Stimulated activated naive B cell treated with anti-CD40 and anti-IgM and Interleukin-4, amounts not matched to agents 10 μg/mL and 1 μg/mL and 100 μg/mL, for 72 hours (primary cell): ENCODE results near the gene CASP8.
A peak's percentile ranks its signal among the peaks of the same experiment; 100 is the strongest.

Source experiments
- ATAC-seq, 2 donors: fragments of 150-1000 bp; cut with Tn5 transposase; replicated peaks; 2 replicates each; pipeline ENCODE4 v1.10.0; 2021; ENCODE audit warnings: moderate library complexity in 1 of 2
- DNase-seq: peaks from one replicate; pipeline ENCODE4 v3.0.0; 2021
- H3K27ac Mint-ChIP-seq: one replicate; pipeline ENCODE4 v1.8.0; 2022; ENCODE audit warnings: mild to moderate bottlenecking, mixed read lengths
- H3K27me3 Mint-ChIP-seq, 2 donors: one replicate each; pipeline ENCODE4 v1.8.0; 2022; ENCODE audit warnings: mixed read lengths in 2 of 2
- H3K36me3 Mint-ChIP-seq, 2 donors: one replicate each; pipeline ENCODE4 v1.8.0; 2022; ENCODE audit warnings: mixed read lengths in 2 of 2, mild to moderate bottlenecking in 1 of 2
- H3K4me1 Mint-ChIP-seq, 2 donors: one replicate each; pipeline ENCODE4 v1.8.0; 2022; ENCODE audit warnings: mixed read lengths in 2 of 2, mild to moderate bottlenecking in 1 of 2
- H3K4me3 Mint-ChIP-seq, 2 donors: one replicate each; pipeline ENCODE4 v1.8.0; 2022; ENCODE audit warnings: mild to moderate bottlenecking in 2 of 2, mixed read lengths in 2 of 2, moderate library complexity in 1 of 2
- H3K9me3 Mint-ChIP-seq, 2 donors: one replicate each; pipeline ENCODE4 v1.8.0; 2022; ENCODE audit warnings: mixed read lengths in 2 of 2, mild to moderate bottlenecking in 1 of 2

The CASP8 gene

DNA sequence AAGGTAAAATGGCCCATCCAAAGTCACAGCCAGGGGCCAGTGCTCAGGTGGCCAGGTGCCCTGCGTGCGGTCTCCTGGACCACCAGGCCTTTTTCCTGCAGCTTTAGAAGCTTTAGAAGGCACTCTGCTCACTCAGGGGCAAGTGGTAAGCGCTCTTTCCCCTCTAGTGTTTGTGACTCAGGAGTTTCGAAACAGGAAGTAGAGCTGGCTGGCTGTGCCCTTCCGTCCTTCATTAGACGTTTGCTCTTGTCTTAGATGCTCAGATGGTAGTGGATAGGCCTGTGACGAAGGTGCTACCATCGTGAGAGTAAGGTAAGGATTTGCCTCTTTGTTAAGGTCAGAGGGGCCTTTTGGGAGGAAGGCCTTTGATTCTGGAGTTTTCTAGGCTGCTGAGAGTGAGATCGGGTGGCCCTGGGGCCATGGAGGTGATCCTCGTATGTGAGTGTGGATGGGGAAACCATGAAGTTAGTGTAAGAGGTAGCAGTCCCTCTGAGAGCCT is at the start of gene CASP8:
Gene CASP8 (plus strand): TSS at position 235 of the 499 bp plus-strand sequence. CDS start 5,951 bp downstream, outside the sequence.
- Mint-ChIP-seq H3K4me1 (peaks cover 46 to 76% of the 10 kb centered on the region in 2 donors), H3K36me3 (peaks cover 5 to 18% of the 10 kb centered on the region in 2 donors), H3K4me3 (peak within 1 kb of the TSS; percentile 93 to 100), H3K9me3 (no peaks in the 10 kb centered on the region), H3K27ac (peak within 1 kb of the TSS; percentile 100), H3K27me3 (no peaks in the 10 kb centered on the region)
- DNase-seq, result peak; percentile 67
- peak; percentile 61 to 66 for ATAC-seq

DNA sequence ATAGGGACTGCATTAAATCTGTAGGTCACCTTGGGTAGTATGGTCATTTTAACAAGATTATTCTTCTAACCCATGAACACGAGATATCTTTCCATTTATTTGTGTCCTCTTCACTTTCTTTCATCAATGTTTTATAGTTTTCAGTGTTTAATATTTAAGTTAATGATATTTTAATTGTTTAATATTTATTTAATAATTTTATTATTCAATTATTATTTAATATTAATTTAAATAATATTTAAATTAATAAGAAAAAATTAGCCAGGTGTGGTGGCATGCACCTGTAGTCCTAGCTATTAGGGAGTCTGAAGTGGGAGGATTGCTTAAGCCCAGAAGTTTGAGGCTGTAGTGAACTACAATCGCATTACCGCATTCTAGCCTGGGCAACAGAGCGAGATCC is 44.4 kb upstream of the CASP8 start:
- peaks cover 10 to 20% of the 10 kb centered on the region in 2 donors for H3K4me1 Mint-ChIP-seq
- H3K27me3 Mint-ChIP-seq, result no peaks in the 10 kb centered on the region
- no peak for DNase-seq
- no peaks in the 10 kb centered on the region for H3K9me3 Mint-ChIP-seq
- H3K36me3 Mint-ChIP-seq, result peaks cover 9 to 14% of the 10 kb centered on the region in 2 donors
- H3K4me3 Mint-ChIP-seq, result no peak overlapping the region
- ATAC-seq, result no peak
- no peak overlapping the region for H3K27ac Mint-ChIP-seq

DNA sequence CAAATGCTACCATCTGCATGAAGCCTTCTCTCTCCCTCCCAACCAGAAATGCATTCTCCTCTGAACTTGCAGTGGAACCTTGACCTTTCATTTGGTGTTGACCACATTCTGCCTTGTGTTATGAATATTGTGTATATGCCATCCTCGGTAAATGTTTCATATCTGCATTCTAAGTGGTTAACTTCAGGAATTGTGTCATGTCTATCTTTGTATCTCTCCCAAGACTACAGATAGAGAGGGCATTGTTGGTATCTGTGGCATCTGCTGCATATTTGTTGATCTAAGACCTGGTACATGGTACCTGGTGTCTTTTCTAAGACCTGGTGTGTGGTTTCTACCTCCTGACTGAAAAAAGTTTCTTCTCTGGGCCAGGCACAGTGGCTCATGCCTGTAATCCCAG is 43.4 kb upstream of the CASP8 start:
- no peak overlapping the region for H3K4me3 Mint-ChIP-seq
- DNase-seq (no peak), ATAC-seq (peak; percentile 38 to 59)
- H3K36me3 Mint-ChIP-seq, result peaks cover 9 to 11% of the 10 kb centered on the region in 2 donors
- H3K9me3 Mint-ChIP-seq, result no peaks in the 10 kb centered on the region
- no peaks in the 10 kb centered on the region for H3K27me3 Mint-ChIP-seq
- H3K4me1 Mint-ChIP-seq, result peaks cover 11 to 14% of the 10 kb centered on the region in 2 donors
- no peak overlapping the region for H3K27ac Mint-ChIP-seq

DNA sequence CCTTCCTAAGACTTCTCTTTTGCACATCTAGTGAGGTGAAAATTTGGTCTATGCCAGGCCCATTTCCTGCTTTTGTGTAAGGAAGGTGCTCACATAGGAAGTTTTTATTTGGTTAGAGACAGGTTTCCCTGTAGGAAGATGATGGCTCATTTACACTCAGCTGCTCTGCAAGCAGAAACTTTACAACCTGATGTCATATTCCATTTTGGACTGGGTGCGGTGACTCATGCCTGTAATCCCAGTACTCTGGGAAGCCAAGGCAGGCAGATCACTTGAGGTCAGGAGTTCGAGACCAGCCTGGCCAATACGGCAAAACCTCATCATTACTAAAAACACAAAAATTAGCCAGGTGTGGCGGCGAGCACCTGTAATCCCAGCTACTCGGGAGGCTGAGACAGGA is 41.6 kb upstream of the CASP8 start:
- Mint-ChIP-seq H3K27ac (no peak overlapping the region), H3K36me3 (peaks cover 9 to 11% of the 10 kb centered on the region in 2 donors), H3K27me3 (no peaks in the 10 kb centered on the region), H3K4me3 (no peak overlapping the region), H3K9me3 (no peaks in the 10 kb centered on the region), H3K4me1 (peaks cover 13 to 22% of the 10 kb centered on the region in 2 donors)
- DNase-seq (no peak), ATAC-seq (no peak)

DNA sequence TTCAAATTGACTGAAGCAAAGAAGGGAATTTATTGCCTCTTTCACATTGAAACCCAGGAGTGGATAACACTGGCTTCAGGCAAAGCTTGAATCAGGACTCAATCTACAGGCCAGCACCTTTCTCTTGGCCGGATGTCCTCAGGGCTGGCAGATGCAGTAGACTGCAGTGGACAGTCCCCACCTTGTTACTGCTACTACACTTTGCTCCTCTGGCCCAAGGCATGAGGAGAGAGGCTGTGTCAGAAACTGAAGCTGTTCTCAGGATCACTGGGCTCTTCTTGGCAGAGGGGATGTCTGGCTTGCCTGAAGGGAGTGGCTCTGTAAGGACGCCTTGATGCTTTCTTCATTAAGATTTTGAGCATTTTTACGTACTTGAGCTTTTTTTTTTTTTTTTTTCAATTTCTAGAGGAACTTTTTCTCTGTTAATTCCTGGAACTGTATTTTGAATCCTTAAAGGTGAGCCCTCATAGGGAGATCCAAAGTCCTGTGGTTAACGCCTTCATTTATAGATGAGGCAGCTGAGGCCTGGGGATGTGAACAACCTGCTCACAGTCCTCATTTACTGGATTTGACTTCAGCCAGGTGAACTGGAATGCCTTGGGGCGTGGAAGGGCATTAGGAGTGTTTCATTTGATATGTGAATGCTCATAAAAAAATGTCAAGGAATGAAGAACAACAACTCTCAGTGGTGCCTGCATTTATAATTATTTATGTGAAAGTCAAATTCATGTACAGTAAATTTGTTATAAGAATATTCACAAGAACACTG is 40.8 kb upstream of the CASP8 start:
- H3K9me3 Mint-ChIP-seq, result no peaks in the 10 kb centered on the region
- H3K4me3 Mint-ChIP-seq, result no peak overlapping the region
- no peaks in the 10 kb centered on the region for H3K27me3 Mint-ChIP-seq
- no peak overlapping the region for H3K27ac Mint-ChIP-seq
- no peak for ATAC-seq
- peaks cover 13 to 22% of the 10 kb centered on the region in 2 donors for H3K4me1 Mint-ChIP-seq
- H3K36me3 Mint-ChIP-seq, result peaks cover 9 to 11% of the 10 kb centered on the region in 2 donors
- no peak for DNase-seq

DNA sequence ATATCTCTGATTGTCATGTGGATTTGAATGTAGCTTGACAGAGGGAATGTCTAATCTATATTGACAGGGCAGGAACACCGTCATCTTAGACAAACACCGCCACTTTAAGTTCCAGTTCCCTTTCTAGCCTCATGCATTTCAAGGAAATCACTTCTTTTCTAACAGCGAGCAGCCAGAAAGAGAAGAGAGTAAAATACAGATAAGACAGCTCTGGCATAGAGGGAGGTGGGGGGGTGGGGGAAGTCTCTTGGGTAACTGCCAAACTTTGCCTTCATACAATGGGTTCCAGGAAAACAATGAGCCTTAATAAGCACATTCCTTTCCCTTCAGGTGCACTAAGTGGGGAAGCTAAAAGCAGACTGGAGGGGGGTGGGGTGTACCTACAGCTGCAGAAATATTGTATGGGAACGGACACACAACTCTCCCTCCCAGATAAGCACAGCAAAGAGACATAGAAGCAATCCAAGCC is 40.2 kb upstream of the CASP8 start:
- DNase-seq, result no peak
- peaks cover 13 to 22% of the 10 kb centered on the region in 2 donors for H3K4me1 Mint-ChIP-seq
- no peak overlapping the region for H3K27ac Mint-ChIP-seq
- no peaks in the 10 kb centered on the region for H3K27me3 Mint-ChIP-seq
- no peaks in the 10 kb centered on the region for H3K9me3 Mint-ChIP-seq
- peaks cover 9 to 10% of the 10 kb centered on the region in 2 donors for H3K36me3 Mint-ChIP-seq
- no peak overlapping the region for H3K4me3 Mint-ChIP-seq
- peak; percentile 48 to 60 for ATAC-seq

DNA sequence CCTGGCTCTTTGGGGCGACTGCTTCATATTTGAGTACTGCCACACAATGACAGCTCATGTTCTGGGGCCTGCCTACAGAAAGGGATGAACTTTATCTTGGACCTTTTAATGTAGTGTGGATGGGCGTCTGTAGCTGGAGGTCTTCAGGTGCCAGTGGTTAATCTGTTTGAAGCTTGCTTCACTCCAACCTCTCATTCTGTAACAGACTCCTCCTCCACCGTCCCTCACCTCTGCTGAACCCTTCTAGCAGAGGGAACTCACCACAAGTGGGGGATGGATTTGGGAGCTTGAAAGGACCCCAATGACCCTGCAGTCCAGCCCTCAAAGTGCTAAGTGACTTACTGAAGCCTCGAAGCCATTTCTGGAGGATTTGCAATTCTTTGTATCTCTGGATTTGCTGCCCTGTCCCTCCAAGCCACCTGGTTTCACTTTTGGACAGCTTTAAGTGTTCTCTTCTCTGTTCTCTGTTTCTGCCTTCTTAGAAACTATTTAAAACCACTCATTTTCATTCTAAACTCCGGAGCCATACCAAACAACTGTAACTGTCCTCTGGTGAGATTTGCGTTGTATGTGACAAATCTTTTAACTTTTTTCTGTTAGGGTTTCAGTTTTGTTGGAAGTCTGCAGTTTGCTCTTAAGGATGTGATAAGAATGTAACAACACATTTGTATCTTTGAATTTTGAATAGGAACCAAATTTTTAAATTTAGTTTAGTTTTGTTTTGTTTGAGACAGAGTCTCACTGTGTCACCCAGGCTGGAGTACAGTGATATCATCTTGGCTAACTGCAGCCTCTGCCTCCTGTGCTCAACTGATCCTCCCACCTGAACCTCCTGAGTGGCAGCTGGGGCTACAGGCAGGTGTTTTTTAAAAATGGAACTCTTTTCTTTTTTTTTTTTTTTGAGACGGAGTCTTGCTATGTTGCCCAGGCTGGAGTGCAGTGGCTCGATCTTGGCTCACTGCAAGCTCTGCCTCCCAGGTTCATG is 37.0 kb upstream of the CASP8 start:
- Mint-ChIP-seq H3K4me1 (peaks cover 11 to 24% of the 10 kb centered on the region in 2 donors), H3K27me3 (no peaks in the 10 kb centered on the region), H3K27ac (peak overlapping the region; percentile 9), H3K4me3 (no peak overlapping the region), H3K36me3 (peaks cover 4 to 5% of the 10 kb centered on the region in 2 donors), H3K9me3 (no peaks in the 10 kb centered on the region)
- ATAC-seq (no peak), DNase-seq (no peak)

DNA sequence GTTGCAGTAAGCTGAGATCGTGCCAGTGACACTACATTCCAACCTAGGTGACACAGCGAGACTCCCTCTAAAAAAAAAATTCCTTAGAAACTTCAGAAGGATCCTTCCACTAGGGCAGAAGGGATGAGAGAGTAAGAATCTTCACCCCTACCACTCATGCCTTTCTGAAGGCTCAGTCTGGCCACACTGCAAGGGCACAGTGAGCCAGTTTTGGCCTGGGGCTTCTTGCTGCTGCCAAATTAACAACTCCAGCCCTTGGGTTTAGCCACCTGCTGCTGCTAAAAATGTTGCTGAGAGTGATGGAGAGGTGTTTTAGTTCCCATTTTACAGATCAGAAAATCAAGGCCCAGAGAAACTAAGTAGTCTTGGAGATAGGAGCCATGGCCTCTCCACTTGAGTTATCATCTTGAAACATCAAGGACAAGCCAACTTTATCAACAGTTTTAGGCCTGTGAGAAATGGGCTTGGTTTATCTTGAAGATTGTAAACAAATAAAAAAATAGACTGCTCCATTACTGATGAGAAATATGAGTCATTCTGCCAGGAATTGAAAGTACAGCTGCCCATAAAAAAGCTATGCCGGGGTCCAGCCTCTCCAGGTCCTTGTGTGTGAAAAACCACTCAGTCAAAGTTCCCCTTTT is 31.9 kb upstream of the CASP8 start:
- H3K4me1 Mint-ChIP-seq, result peaks cover 16 to 28% of the 10 kb centered on the region in 2 donors
- ATAC-seq (no peak), DNase-seq (no peak)
- no peaks in the 10 kb centered on the region for H3K9me3 Mint-ChIP-seq
- H3K36me3 Mint-ChIP-seq, result no peaks in the 10 kb centered on the region
- no peak overlapping the region for H3K27ac Mint-ChIP-seq
- no peaks in the 10 kb centered on the region for H3K27me3 Mint-ChIP-seq
- H3K4me3 Mint-ChIP-seq, result no peak overlapping the region

DNA sequence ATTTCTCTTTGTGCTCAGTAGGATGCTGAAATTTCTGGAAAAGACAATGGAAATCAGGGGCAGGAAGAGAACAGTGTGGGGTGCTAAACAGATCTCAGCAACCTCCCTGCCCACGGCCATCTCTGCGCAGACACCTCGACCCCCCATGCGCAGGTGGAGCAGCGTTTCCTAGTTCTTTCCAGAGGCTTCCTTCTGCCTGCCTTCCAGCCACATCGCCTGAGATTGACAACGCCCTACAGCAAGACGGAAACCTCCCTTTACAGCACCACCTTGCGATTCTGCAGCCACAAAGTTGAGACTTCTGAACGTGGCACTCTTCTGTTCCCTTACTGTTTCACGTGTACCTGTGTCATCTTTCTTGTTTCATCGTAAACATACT is 31.4 kb upstream of the CASP8 start:
- Mint-ChIP-seq H3K4me1 (peaks cover 14 to 25% of the 10 kb centered on the region in 2 donors), H3K4me3 (peak overlapping the region in 1 of 2 donors; percentile 48), H3K9me3 (no peaks in the 10 kb centered on the region), H3K27ac (no peak overlapping the region), H3K36me3 (no peaks in the 10 kb centered on the region), H3K27me3 (no peaks in the 10 kb centered on the region)
- DNase-seq, result no peak
- no peak for ATAC-seq

DNA sequence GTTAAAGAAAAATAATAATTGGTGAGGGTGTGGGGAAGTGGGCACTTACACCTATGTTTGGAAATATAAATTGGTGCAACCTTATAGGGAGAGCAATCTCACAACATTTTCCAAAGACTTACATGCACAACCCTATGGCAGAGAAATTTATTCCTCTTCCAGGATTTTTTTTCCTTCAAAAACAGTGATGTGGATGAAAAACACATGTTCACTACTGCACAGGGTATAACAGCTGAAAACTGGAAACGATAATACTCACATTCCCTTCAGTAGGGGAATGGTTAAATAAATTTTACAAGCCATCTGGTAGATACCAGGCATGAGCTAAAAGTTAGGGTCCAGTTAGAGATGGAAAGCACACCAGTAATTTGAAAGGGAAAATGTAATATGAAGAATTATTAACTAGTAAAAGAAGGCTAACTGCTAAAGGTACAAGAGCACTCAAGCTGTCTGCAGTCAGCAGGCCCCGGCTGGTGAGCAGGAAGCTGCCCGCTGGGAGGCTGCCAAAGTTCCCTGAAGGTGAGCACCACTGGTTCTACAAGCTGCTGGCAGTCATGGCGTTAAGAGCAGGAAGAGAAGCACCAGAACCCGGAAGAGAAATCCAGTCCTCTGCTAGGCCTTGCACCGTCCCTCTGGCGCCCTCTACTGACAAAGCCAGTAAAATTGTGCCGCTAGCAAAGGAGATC is 28.4 kb upstream of the CASP8 start:
- Mint-ChIP-seq H3K4me3 (peak overlapping the region; percentile 70 to 71), H3K36me3 (peaks cover 5% of the 10 kb centered on the region in 2 donors), H3K27me3 (no peaks in the 10 kb centered on the region), H3K4me1 (peaks cover 19 to 33% of the 10 kb centered on the region in 2 donors), H3K9me3 (no peaks in the 10 kb centered on the region), H3K27ac (peak overlapping the region; percentile 80)
- DNase-seq, result peak; percentile 87
- peak; percentile 70 to 73 for ATAC-seq

DNA sequence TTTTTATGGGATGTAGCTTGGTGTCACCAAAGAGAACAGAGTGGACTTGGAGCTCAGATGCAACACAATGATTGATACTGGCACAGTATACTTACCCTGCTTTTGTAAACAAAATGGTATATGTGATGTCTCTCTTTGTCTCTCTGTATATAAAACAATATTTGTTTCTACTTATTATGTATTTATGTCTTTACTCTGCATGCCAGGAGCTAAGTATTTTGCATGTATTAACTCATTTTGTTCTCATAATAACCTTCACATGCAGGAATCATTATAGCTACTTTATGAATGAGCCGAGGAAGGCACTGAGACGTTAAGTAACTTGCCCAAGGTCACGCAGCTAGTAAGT is 27.9 kb upstream of the CASP8 start:
- no peaks in the 10 kb centered on the region for H3K9me3 Mint-ChIP-seq
- H3K36me3 Mint-ChIP-seq, result peaks cover 5% of the 10 kb centered on the region in 2 donors
- ATAC-seq, result no peak
- DNase-seq, result no peak
- H3K4me1 Mint-ChIP-seq, result peaks cover 19 to 37% of the 10 kb centered on the region in 2 donors
- no peaks in the 10 kb centered on the region for H3K27me3 Mint-ChIP-seq
- peak overlapping the region; percentile 80 for H3K27ac Mint-ChIP-seq
- H3K4me3 Mint-ChIP-seq, result peak overlapping the region; percentile 71 to 95

DNA sequence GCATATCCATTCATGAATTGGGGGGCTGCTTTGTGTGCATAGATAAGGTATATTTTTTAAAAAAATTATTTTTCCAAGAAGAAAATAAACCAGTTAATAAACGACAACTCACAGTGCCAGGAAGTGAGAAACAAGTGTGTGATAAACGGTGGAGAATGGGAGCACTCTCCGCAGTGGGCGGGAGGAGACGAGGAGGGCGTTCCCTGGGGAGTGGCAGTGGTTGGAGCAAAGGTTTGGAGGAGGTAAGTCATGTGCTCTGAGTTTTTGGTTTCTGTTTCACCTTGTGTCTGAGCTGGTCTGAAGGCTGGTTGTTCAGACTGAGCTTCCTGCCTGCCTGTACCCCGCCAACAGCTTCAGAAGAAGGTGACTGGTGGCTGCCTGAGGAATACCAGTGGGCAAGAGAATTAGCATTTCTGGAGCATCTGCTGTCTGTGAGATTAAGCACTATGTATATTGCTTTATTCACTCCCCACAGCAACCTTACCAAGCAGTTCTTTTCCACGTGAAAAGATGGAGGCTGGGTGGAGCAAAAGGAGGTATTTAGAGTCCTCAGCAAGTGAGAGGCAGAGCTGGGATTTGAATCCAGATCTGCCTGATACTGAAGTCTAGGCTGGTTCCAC is 27.0 kb upstream of the CASP8 start:
- H3K27ac Mint-ChIP-seq, result peak overlapping the region; percentile 95
- H3K9me3 Mint-ChIP-seq, result no peaks in the 10 kb centered on the region
- H3K4me1 Mint-ChIP-seq, result peaks cover 23 to 42% of the 10 kb centered on the region in 2 donors
- ATAC-seq (peak; percentile 93 to 94), DNase-seq (peak; percentile 75)
- no peaks in the 10 kb centered on the region for H3K27me3 Mint-ChIP-seq
- H3K4me3 Mint-ChIP-seq, result peak overlapping the region; percentile 94 to 95
- H3K36me3 Mint-ChIP-seq, result peaks cover 10 to 11% of the 10 kb centered on the region in 2 donors
